Ovary (tissue), 10 donors: ENCODE results near the gene GSN. TPM values are rescaled to one million over a fixed set of nuclear protein-coding genes. Genes with fewer than 3 reads are reported as not detected.

ENCODE experiments used
- DNase-seq, 5 donors: peaks; one replicate each; pipeline ENCODE4 v3.0.0-alpha.2; 2019 to 2020
- H3K27ac ChIP-seq, 2 donors: fragments of 200-600 bp; one replicate each; pipeline versions ENCODE4 v1.5.1 to v1.8.0; 2019 to 2022
- H3K27me3 ChIP-seq: fragments of 200-600 bp; one replicate; pipeline ENCODE4 v1.8.0; 2022
- H3K36me3 ChIP-seq: fragments of 200-600 bp; sonication (generic); one replicate; pipeline ENCODE4 v1.5.1; 2019
- H3K4me1 ChIP-seq: one replicate; pipeline ENCODE4 v1.8.1; 2013; ENCODE audit warnings: mild to moderate bottlenecking, moderate library complexity; ENCODE audit not compliant: insufficient read depth
- H3K4me3 ChIP-seq: fragments of 200-600 bp; sonication (generic); one replicate; pipeline ENCODE4 v1.5.1; 2017
- H3K9me3 ChIP-seq, 2 donors: fragments of 200-600 bp in 1 of 2; sonication (generic) in 1 of 2; one replicate each; pipeline versions ENCODE4 v1.5.1 to v1.8.1; 2013 to 2019; ENCODE audit warnings: mild to moderate bottlenecking in 1 of 2, moderate library complexity in 1 of 2
- EP300 ChIP-seq: sonication (generic); formaldehyde crosslinking; IDR thresholded peaks from one replicate; pipeline ENCODE4 v1.6.1; 2017; ENCODE audit warnings: antibody characterized with exemption
- POLR2A ChIP-seq: fragments of 450-650 bp; IDR thresholded peaks from one replicate; pipeline ENCODE4 v1.6.1; 2017; ENCODE audit warnings: antibody characterized with exemption, mild to moderate bottlenecking, moderate library complexity
- WGBS, 3 donors: extraction: QIAGEN DNeasy Blood & Tissue Kit in 1 of 3; methylation state at CpG; one replicate each; pipeline versions ENCODE4 v1.1.5 to v1.1.7; 2013 to 2017; 5-methylcytosine and 5-hydroxymethylcytosine counted together
- intact Hi-C, 4 donors: fragments of 100-400 bp; cut with DNase I; formaldehyde crosslinking; loops; one replicate each; pipeline versions ENCODE4 v1.11.0 to v1.15.1; 2022 to 2023
- long read RNA-seq, 3 donors: library from polyadenylated mRNA in 2 of 3; unstranded in 2 of 3; transcript quantifications; one replicate each; pipeline ENCODE4 v2.0.0 and lab custom pipeline, GENCODE V29; 2021 to 2026
- polyA plus RNA-seq, 2 donors: library from polyadenylated mRNA; stranded (reverse); fragments of 200-250 nt in 1 of 2; fragments of 350-450 nt in 1 of 2; fragmentation: Illumina TruSeq in 1 of 2; extraction: RNeasy Lipid Tissue Mini Kit (QIAGEN cat#74804) in 1 of 2; gene quantifications; one replicate each; pipeline ENCODE4 v1.2.3, GENCODE V29; 2013 to 2014
- total RNA-seq, 7 donors: library from RNA; depleted of rRNA in 2 of 7; stranded (reverse); fragments of >200 nt in 2 of 7; fragmentation: NEBNext Ultra II Directional in 3 of 7; extraction: Animal tissue kit (Norgen Biotek cat#: 25700) in 3 of 7; gene quantifications; one replicate each; pipeline versions ENCODE4 v1.1.0 to v1.2.4, GENCODE V29; 2016 to 2023
- TF ChIP-seq, protein P1 (sequence below), 3 donors: fragments of 450-650 bp in 2 of 3; fragments of 200-600 bp in 1 of 3; IDR thresholded peaks; one replicate each; pipeline versions ENCODE4 v1.5.1 to v1.8.0; 2016 to 2022; ENCODE audit warnings: antibody characterized with exemption in 3 of 3, mild to moderate bottlenecking in 1 of 3
- donor health status: DM: no; HTN: no; CAD: no; lungs with moderate emphysema.
- donor health status: DM: no; HTN: no; CAD: no.
- donor health status: Bipolar disorder and iron deficiency.
- donor health status: DM: yes; HTN: yes; CAD: no.
- donor health status: DM: no; HTN: no; CAD: no.
- donor health status: DM: yes; HTN: yes; CAD: no.

GSN gene
- total RNA-seq (100 to 1,000 TPM; 188 to 706 (median 295) TPM), polyA plus RNA-seq (100 to 1,000 TPM; 370 to 406 TPM)
- long read RNA-seq, donor 1, transcript GSN-206 (17 exons, 2,311 nt) = minor isoform, 37 of 1,339 reads
- long read RNA-seq, donor 1, transcript GSN-203 (19 exons, 2,664 nt) = major isoform, 43 of 1,339 reads
- long read RNA-seq, donor 1, transcript GSN-209 (19 exons, 2,702 nt) = minor isoform, 6 of 1,339 reads
- long read RNA-seq, donor 1, transcript GSN-204 (17 exons, 2,657 nt) = minor isoform, 30 of 1,339 reads
- long read RNA-seq, donor 1, partial matches to known transcripts = 297 of 1,339 reads
- long read RNA-seq, donor 1, other reads (novel, unspliced or antisense) = 921 of 1,339 reads
- long read RNA-seq, donor 2, transcript GSN-204 (17 exons, 2,657 nt) = major isoform, 14 of 42 reads
- long read RNA-seq, donor 2, partial matches to known transcripts = 14 of 42 reads
- long read RNA-seq, donor 2, other reads (novel, unspliced or antisense) = 13 of 42 reads
- long read RNA-seq, donor 3, transcript GSN-204 (17 exons, 2,657 nt) = major isoform, 1,135 of 1,707 reads
- long read RNA-seq, donor 3, transcript GSN-203 (19 exons, 2,664 nt) = minor isoform, 34 of 1,707 reads
- long read RNA-seq, donor 3, transcript GSN-206 (17 exons, 2,311 nt) = minor isoform, 11 of 1,707 reads
- long read RNA-seq, donor 3, partial matches to known transcripts = 176 of 1,707 reads
- long read RNA-seq, donor 3, other reads (novel, unspliced or antisense) = 349 of 1,707 reads

GRCh38 chr9:121267689-121268597 is at the start of gene GSN:
Gene GSN, plus strand, starts transcription at chr9:121268162. Its CDS starts 33,810 bp downstream, at chr9:121301972.
- TF ChIP-seq POLR2A (peak; percentile 43), EP300 (no peak)
- TF ChIP-seq, protein P1, sequence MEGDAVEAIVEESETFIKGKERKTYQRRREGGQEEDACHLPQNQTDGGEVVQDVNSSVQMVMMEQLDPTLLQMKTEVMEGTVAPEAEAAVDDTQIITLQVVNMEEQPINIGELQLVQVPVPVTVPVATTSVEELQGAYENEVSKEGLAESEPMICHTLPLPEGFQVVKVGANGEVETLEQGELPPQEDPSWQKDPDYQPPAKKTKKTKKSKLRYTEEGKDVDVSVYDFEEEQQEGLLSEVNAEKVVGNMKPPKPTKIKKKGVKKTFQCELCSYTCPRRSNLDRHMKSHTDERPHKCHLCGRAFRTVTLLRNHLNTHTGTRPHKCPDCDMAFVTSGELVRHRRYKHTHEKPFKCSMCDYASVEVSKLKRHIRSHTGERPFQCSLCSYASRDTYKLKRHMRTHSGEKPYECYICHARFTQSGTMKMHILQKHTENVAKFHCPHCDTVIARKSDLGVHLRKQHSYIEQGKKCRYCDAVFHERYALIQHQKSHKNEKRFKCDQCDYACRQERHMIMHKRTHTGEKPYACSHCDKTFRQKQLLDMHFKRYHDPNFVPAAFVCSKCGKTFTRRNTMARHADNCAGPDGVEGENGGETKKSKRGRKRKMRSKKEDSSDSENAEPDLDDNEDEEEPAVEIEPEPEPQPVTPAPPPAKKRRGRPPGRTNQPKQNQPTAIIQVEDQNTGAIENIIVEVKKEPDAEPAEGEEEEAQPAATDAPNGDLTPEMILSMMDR (IDR thresholded peaks at IDR 0.05) = peak in 1 of 3 donors; percentile 16
- no peaks in the 10 kb centered on the region for H3K36me3 ChIP-seq
- peak within 1 kb of the TSS; percentile 74 for H3K4me3 ChIP-seq
- no peaks in the 10 kb centered on the region for H3K27me3 ChIP-seq
- no peaks in the 10 kb centered on the region for H3K9me3 ChIP-seq
- 1% methylated on average over 41 to 64 of the region's 64 CpGs for WGBS, 3 donors
- H3K4me1 ChIP-seq = peaks cover 28% of the 10 kb centered on the region
- intact Hi-C loops = loop anchor here in 3 of 4 donors (2.0 to 10.0 kb wide), 2 partner anchors 53 to 55 kb away; no protein-coding TSS in a partner anchor
- DNase-seq = peak; percentile 85 to 92 (median 89)
- peak within 1 kb of the TSS; percentile 57 to 59 for H3K27ac ChIP-seq

DNA sequence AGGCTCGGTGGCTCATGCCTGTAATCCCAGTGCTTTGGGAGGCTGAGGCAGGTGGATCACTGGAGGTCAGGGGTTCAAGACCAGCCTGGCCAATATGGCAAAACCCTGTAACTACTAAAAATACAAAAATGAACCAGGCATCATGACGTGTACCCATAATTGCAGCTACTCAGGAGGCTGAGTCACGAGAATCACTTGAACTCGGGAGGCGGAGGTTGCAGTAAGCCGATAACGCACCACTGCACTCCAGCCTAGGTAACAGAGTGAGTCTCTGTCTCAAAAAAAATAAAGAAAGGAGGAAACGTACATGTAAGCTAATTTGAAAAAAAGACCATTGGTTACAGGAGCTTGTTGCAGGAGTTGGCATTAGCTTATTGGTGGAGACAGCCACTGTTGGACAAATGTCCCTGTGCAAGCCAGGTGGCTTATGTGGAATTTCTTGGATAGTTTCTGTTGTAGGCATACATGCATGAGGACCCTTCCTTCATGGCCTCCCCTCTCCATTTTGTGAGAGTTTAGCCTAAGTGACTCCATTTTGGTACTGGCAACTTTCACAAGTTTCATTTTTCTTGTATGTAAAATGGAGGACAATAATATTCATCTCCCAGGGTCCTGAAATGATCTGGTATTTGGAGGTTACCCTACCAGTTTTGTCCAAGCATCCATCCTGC is 49.5 kb upstream of the GSN start:
- Histone ChIP-seq H3K27me3 (no peaks in the 10 kb centered on the region), H3K4me3 (no peak overlapping the region), H3K27ac (no peak overlapping the region), H3K4me1 (peaks cover 3% of the 10 kb centered on the region), H3K9me3 (no peaks in the 10 kb centered on the region), H3K36me3 (no peaks in the 10 kb centered on the region)
- whole genome bisulfite sequencing, 3 donors = 94% methylated on average over 8 of the region's 8 CpGs
- TF ChIP-seq EP300 (no peak), POLR2A (no peak)
- TF ChIP-seq, protein P1 (IDR thresholded peaks at IDR 0.05) = no peak
- DNase-seq = no peak
- intact Hi-C loops = loop anchor here in 3 of 4 donors (5.0 to 10.0 kb wide), 3 partner anchors 46 to 106 kb away; partner anchors contain the start of gene GSN (in 2 of the 3)

DNA sequence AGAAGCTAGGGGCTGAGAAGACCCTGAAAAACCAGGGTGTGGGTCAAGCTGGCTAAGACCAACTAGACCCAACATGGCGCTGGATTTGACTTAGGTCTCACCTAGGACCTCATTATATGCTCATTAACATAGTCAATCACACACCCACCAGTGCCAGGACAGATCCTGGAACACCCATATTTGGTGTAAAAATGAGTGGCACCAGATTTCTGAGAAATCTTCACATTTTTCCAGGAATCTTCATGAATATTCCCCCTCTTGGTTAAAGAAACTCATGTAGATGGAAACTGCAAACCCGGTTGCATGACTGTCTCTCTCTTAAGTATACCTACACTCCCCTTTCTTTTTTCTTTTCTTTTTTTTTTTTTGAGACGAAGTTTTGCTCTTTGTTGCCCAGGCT is 48.4 kb upstream of the GSN start:
- intact Hi-C loops = loop anchor here in 3 of 4 donors (5.0 to 10.0 kb wide), 3 partner anchors 45 to 105 kb away; partner anchors contain the start of gene GSN (in 2 of the 3)
- Histone ChIP-seq H3K9me3 (no peaks in the 10 kb centered on the region), H3K27me3 (no peaks in the 10 kb centered on the region), H3K4me3 (no peak overlapping the region), H3K27ac (no peak overlapping the region), H3K4me1 (peaks cover 3% of the 10 kb centered on the region), H3K36me3 (no peaks in the 10 kb centered on the region)
- TF ChIP-seq, protein P1 (IDR thresholded peaks at IDR 0.05) = no peak
- TF ChIP-seq EP300 = no peak
- no peak for TF ChIP-seq POLR2A
- DNase-seq = no peak
- 94 to 95% (median 95%) methylated on average over 3 of the region's 3 CpGs for whole genome bisulfite sequencing, 3 donors
